ENCODE results near the gene HELZ. TPM values are rescaled to one million over a fixed set of nuclear protein-coding genes. Genes with fewer than 3 reads are reported as not detected.

Gene HELZ
- polyA plus RNA-seq, 1 of the 3 experiments (the other 2 are of a cell fraction) = 4.3 TPM

DNA sequence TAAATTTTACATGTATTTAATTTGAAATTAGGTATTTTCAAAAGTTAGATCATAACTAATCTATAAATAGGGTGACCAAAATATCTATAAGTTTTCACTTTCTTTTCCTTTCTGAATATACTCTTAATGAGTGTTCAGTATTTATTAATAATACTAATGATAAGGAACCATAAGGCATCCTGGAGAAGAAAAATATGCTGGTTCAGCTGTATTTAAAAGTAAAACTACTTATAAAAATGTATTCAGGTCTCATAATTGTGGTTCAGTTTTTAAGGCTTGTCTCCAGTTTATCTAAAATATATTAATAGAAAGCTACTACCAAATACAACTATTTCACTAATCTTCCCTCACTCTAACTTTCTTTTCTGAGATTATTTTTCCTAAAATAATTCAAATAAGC is 67.3 kb downstream of the HELZ start:
- H3K27ac ChIP-seq (ENCODE audit: low read depth in 2 of 2, low read length in 1 of 2) = no peak overlapping the region
- CTCF ChIA-PET = interaction anchor here (0.6 to 2.6 kb wide), 9 partner anchors 9 to 450 kb away, joined by 3 to 8 read pairs (median 5); no protein-coding TSS in a partner anchor
- no peak for DNase-seq
- TF ChIP-seq RFX5 (IDR thresholded peaks at IDR 0.05; ENCODE audit: low read length) (no peak), NFIC (IDR thresholded peaks at IDR 0.05; ENCODE audit: borderline replicate concordance) (no peak), EP300 (IDR thresholded peaks at IDR 0.05; ENCODE audit: borderline replicate concordance in 1 of 2, low read depth in 1 of 2, low read length in 1 of 2) (no peak), GABPA (IDR thresholded peaks at IDR 0.05; ENCODE audit: low read depth) (no peak), MEF2A (IDR thresholded peaks at IDR 0.05; ENCODE audit: borderline replicate concordance, low read depth) (no peak), GATA2 (CRISPR knock-in tag; IDR thresholded peaks at IDR 0.05) (no peak), RXRA (IDR thresholded peaks at IDR 0.05; ENCODE audit: borderline replicate concordance, low read depth) (no peak)
- peaks cover 37 to 42% of the 10 kb centered on the region in 2 experiments for H3K36me3 ChIP-seq (replicated peaks in 1 of 2; ENCODE audit: control insufficient read depth in 1 of 2, insufficient read depth in 2 of 2, low read length in 1 of 2)
- no peaks in the 10 kb centered on the region for H3K9me3 ChIP-seq
- no peak overlapping the region for H2AFZ ChIP-seq (ENCODE audit: low read depth)
- H3K4me2 ChIP-seq = no peak overlapping the region
- POLR2A ChIA-PET = no interaction called here
- H3K79me2 ChIP-seq (ENCODE audit: insufficient read depth) = no peaks in the 10 kb centered on the region
- no peaks in the 10 kb centered on the region for H4K20me1 ChIP-seq (ENCODE audit: insufficient read depth)
- no peaks in the 10 kb centered on the region; a peak in 1 of 4 replicates for H3K4me1 ChIP-seq (ENCODE audit: control insufficient read depth in 1 of 2, insufficient read depth in 2 of 2, low read depth in 1 of 2, low read length in 1 of 2)
- H3K4me3 ChIP-seq (ENCODE audit: low read depth in 2 of 2, low read length in 1 of 2) = no peak overlapping the region
- no peak overlapping the region for H3K9ac ChIP-seq
- no peaks in the 10 kb centered on the region for H3F3A ChIP-seq (replicated peaks; ENCODE audit: insufficient read depth)
- peaks cover 8% of the 10 kb centered on the region; the same call in 1 of the 2 replicates for H3K9me2 ChIP-seq
- H3K27me3 ChIP-seq (ENCODE audit: insufficient read depth) = no peaks in the 10 kb centered on the region

- no peaks in the 10 kb centered on the region for H3K9me3 ChIP-seq
- no peak overlapping the region for H3K4me3 ChIP-seq (ENCODE audit: low read depth in 2 of 2, low read length in 1 of 2)
- no peak overlapping the region for H3K27ac ChIP-seq (ENCODE audit: low read depth in 2 of 2, low read length in 1 of 2)
- H2AFZ ChIP-seq (ENCODE audit: low read depth) = no peak overlapping the region
- no peaks in the 10 kb centered on the region for H3K27me3 ChIP-seq (ENCODE audit: insufficient read depth)
- H3K9me2 ChIP-seq = peaks cover 8% of the 10 kb centered on the region; the same call in 1 of the 2 replicates
- no peaks in the 10 kb centered on the region for H4K20me1 ChIP-seq (ENCODE audit: insufficient read depth)
- H3K9ac ChIP-seq = no peak overlapping the region
- H3K36me3 ChIP-seq (replicated peaks in 1 of 2; ENCODE audit: control insufficient read depth in 1 of 2, insufficient read depth in 2 of 2, low read length in 1 of 2) = peaks cover 43 to 49% of the 10 kb centered on the region in 2 experiments
- H3K4me2 ChIP-seq = no peak overlapping the region
- H3F3A ChIP-seq (replicated peaks; ENCODE audit: insufficient read depth) = no peaks in the 10 kb centered on the region
- TF ChIP-seq EP300 (IDR thresholded peaks at IDR 0.05; ENCODE audit: borderline replicate concordance in 1 of 2, low read depth in 1 of 2, low read length in 1 of 2) = no peak
- no peak for TF ChIP-seq NFIC (IDR thresholded peaks at IDR 0.05; ENCODE audit: borderline replicate concordance)
- TF ChIP-seq RCOR1 (IDR thresholded peaks at IDR 0.05; ENCODE audit: low read length) = no peak
- TF ChIP-seq TCF12 (IDR thresholded peaks at IDR 0.05) = no peak
- TF ChIP-seq ELF1 (IDR thresholded peaks at IDR 0.05) = no peak
- TF ChIP-seq RAD21 (IDR thresholded peaks at IDR 0.05; ENCODE audit: low read length) = no peak
- no peak for TF ChIP-seq FOSL2 (IDR thresholded peaks at IDR 0.05; ENCODE audit: borderline replicate concordance, low read depth)
- WGBS (ENCODE audit: low lambda C conversion rate) = 91% methylated on average over 5 of the region's 5 CpGs
- DNase-seq = no peak
- H3K79me2 ChIP-seq (ENCODE audit: insufficient read depth) = no peaks in the 10 kb centered on the region
- ChIA-PET CTCF (interaction anchor here (1.6 kb wide), 1 partner anchor 15 kb away, joined by 6 read pairs; no protein-coding TSS in a partner anchor), POLR2A (no interaction called here)
- H3K4me1 ChIP-seq (ENCODE audit: control insufficient read depth in 1 of 2, insufficient read depth in 2 of 2, low read depth in 1 of 2, low read length in 1 of 2) = no peaks in the 10 kb centered on the region
Measured at GRCh38 chr17:67174190-67174589, 70.8 kb downstream of the HELZ start.

DNA sequence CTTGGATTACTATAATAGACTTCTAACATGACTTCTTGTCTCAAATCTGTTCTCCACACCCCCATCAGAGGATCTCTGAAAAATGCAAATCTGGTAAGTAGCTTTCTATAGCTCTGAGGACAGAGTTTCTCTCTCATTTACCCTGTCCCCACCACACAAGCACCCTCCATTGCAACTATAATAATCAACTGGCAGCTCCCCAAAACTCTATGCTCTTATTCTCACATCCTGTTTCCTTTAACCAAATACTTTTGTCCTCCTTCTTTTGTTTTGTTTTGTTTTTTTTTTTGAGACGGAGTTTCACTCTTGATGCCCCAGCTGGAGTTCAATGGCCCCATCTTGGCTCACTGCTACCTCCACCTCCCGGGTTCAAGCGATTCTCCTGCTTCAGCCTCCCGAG is 73.4 kb downstream of the HELZ start:
- no peak overlapping the region for H3K4me3 ChIP-seq (ENCODE audit: low read depth in 2 of 2, low read length in 1 of 2)
- no peak overlapping the region for H3K27ac ChIP-seq (ENCODE audit: low read depth in 2 of 2, low read length in 1 of 2)
- ChIA-PET CTCF (interaction anchor here (1.0 to 2.5 kb wide), 5 partner anchors 13 to 29 kb away, joined by 3 to 7 read pairs (median 3); no protein-coding TSS in a partner anchor), POLR2A (no interaction called here)
- no peak for TF ChIP-seq FOSL2 (IDR thresholded peaks at IDR 0.05; ENCODE audit: borderline replicate concordance, low read depth)
- no peak for TF ChIP-seq RFX5 (IDR thresholded peaks at IDR 0.05; ENCODE audit: low read length)
- TF ChIP-seq, protein P1, sequence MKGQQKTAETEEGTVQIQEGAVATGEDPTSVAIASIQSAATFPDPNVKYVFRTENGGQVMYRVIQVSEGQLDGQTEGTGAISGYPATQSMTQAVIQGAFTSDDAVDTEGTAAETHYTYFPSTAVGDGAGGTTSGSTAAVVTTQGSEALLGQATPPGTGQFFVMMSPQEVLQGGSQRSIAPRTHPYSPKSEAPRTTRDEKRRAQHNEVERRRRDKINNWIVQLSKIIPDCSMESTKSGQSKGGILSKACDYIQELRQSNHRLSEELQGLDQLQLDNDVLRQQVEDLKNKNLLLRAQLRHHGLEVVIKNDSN (IDR thresholded peaks at IDR 0.05; ENCODE audit: borderline replicate concordance, low read depth) = no peak
- no peak for TF ChIP-seq SMC3 (IDR thresholded peaks at IDR 0.05; ENCODE audit: low read depth, low read length)
- TF ChIP-seq SIN3A (IDR thresholded peaks at IDR 0.05; ENCODE audit: borderline replicate concordance, low read depth, low read length) = no peak
- TF ChIP-seq YY1 (IDR thresholded peaks at IDR 0.05; ENCODE audit: low read depth) = no peak
- no peak for TF ChIP-seq GABPA (IDR thresholded peaks at IDR 0.05; ENCODE audit: low read depth)
- TF ChIP-seq MEF2A (IDR thresholded peaks at IDR 0.05; ENCODE audit: borderline replicate concordance, low read depth) = no peak
- TF ChIP-seq EP300 (IDR thresholded peaks at IDR 0.05; ENCODE audit: borderline replicate concordance in 1 of 2, low read depth in 1 of 2, low read length in 1 of 2) = no peak
- TF ChIP-seq, protein P2, sequence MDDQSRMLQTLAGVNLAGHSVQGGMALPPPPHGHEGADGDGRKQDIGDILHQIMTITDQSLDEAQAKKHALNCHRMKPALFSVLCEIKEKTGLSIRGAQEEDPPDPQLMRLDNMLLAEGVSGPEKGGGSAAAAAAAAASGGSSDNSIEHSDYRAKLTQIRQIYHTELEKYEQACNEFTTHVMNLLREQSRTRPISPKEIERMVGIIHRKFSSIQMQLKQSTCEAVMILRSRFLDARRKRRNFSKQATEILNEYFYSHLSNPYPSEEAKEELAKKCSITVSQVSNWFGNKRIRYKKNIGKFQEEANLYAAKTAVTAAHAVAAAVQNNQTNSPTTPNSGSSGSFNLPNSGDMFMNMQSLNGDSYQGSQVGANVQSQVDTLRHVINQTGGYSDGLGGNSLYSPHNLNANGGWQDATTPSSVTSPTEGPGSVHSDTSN (IDR thresholded peaks at IDR 0.05) = no peak
- no peak for TF ChIP-seq POLR2AphosphoS5 (IDR thresholded peaks at IDR 0.05; ENCODE audit: low read depth, low read length)
- TF ChIP-seq NFIC (IDR thresholded peaks at IDR 0.05; ENCODE audit: borderline replicate concordance) = no peak
- no peaks in the 10 kb centered on the region for H3K9me3 ChIP-seq
- WGBS (ENCODE audit: low lambda C conversion rate) = 98% methylated on average over 4 of the region's 4 CpGs
- no peaks in the 10 kb centered on the region for H3K79me2 ChIP-seq (ENCODE audit: insufficient read depth)
- no peaks in the 10 kb centered on the region for H3F3A ChIP-seq (replicated peaks; ENCODE audit: insufficient read depth)
- no peak overlapping the region for H3K9ac ChIP-seq
- H3K27me3 ChIP-seq (ENCODE audit: insufficient read depth) = no peaks in the 10 kb centered on the region
- no peaks in the 10 kb centered on the region for H3K4me1 ChIP-seq (ENCODE audit: control insufficient read depth in 1 of 2, insufficient read depth in 2 of 2, low read depth in 1 of 2, low read length in 1 of 2)
- peaks cover 34 to 50% of the 10 kb centered on the region in 2 experiments for H3K36me3 ChIP-seq (replicated peaks in 1 of 2; ENCODE audit: control insufficient read depth in 1 of 2, insufficient read depth in 2 of 2, low read length in 1 of 2)
- no peaks in the 10 kb centered on the region for H3K9me2 ChIP-seq
- no peaks in the 10 kb centered on the region for H4K20me1 ChIP-seq (ENCODE audit: insufficient read depth)
- no peak overlapping the region for H3K4me2 ChIP-seq
- no peak overlapping the region for H2AFZ ChIP-seq (ENCODE audit: low read depth)
- DNase-seq = no peak
